Activated naive CD4-positive, alpha-beta T cell treated with anti-CD3 and anti-CD28 coated beads for 36 hours (primary cell): ENCODE data around the gene TNFRSF12A. TPM values are rescaled to one million over a fixed set of nuclear protein-coding genes. Genes with fewer than 3 reads are reported as not detected.

Source experiments
- CTCF ChIA-PET: fragments of 350-600 bp; sonication (Branson Sonifier 250); formaldehyde crosslinking; loops from one replicate; lab custom pipeline; 2021; ENCODE audit warnings: antibody characterized with exemption; lab: Charles Lee
- DNase-seq: peaks from one replicate; pipeline ENCODE4 v3.0.0-alpha.2; 2020
- H3K27ac Mint-ChIP-seq: one replicate; pipeline ENCODE4 v1.8.0; 2021; ENCODE audit warnings: mild to moderate bottlenecking, mixed read lengths
- H3K27me3 Mint-ChIP-seq: one replicate; pipeline ENCODE4 v1.8.0; 2021; ENCODE audit warnings: low read depth, mixed read lengths
- H3K36me3 Mint-ChIP-seq: one replicate; pipeline ENCODE4 v1.8.0; 2021; ENCODE audit warnings: low read depth, mixed read lengths
- H3K4me1 Mint-ChIP-seq: one replicate; pipeline ENCODE4 v1.8.0; 2021; ENCODE audit warnings: low read depth, mixed read lengths
- H3K4me3 Mint-ChIP-seq: one replicate; pipeline ENCODE4 v1.8.0; 2021; ENCODE audit warnings: mild to moderate bottlenecking, moderate library complexity, mixed read lengths
- H3K9me3 Mint-ChIP-seq: one replicate; pipeline ENCODE4 v1.8.0; 2021; ENCODE audit warnings: mixed read lengths
- intact Hi-C: fragments of 100-400 bp; cut with micrococcal nuclease; formaldehyde crosslinking; loops from one replicate; pipeline ENCODE4 v1.15.1; 2023
- total RNA-seq, 2 experiments: library from RNA; stranded (reverse); gene quantifications; one replicate each; pipeline ENCODE4 v1.2.3, GENCODE V29; 2021

The TNFRSF12A gene
- total RNA-seq, 2 experiments from 2014 or later = 0.88 to 0.96 TPM

DNA sequence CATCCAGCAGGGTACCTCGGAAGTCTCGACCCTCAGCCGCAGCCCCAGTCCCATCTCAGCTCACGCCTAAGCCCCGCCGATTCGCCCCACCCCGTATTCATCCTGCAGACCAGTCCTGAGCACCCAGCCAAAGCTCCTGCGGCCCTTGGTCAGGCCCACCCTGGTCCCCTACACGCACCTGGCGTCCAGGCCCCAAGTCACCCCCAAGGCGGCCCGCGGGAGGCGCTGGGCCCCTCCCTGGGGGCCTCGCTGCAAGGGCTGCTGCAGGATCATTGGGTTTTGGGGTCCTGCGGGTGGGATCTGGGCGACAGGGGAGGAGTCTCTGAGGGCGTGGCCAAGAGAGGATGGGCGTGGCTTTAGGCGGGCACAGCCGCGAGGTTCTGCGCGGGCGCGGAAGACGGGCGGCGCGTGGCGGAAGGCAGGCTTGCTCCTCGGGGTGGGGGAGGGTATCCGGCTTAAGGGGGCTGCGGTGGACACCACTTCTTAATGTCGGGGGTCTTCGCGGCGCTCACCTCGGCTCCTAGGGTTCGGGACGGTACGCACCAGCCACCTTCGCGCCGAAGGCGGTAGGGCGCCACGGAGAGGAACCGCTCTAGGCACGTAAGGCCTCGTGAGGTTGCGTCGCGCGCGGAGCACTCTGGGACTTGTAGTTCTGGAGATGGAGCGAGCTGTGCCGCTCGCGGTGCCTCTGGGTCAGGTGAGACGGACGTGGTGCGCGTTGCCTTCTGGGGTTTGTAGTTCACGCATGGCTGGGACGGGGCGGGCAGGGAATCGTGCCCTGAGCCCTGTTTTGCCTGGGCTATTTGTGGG lies 3.7 kb downstream of the TNFRSF12A start, which contains the start of the genes HCFC1R1 and THOC6:
Gene HCFC1R1, minus strand, starts transcription at position 274 of the 810 bp plus-strand sequence. Its CDS starts 1 bp downstream, at position 273.
Gene THOC6, plus strand, starts transcription at position 367 of the 810 bp plus-strand sequence. Its CDS starts 292 bp downstream, at position 659.
- peak; percentile 98 for DNase-seq
- Mint-ChIP-seq H3K27me3 (peaks cover 6% of the 10 kb centered on the region), H3K27ac (peak within 1 kb of the TSS; percentile 98), H3K4me3 (peak within 1 kb of the TSS; percentile 95), H3K4me1 (peaks cover 50% of the 10 kb centered on the region), H3K36me3 (peaks cover 11% of the 10 kb centered on the region), H3K9me3 (no peaks in the 10 kb centered on the region)
- CTCF ChIA-PET = interaction anchor here (1.1 to 17.7 kb wide), 4 partner anchors 8 to 72 kb away, joined by 3 to 310 read pairs (median 35); partner anchors contain the start of gene CLDN9
- intact Hi-C loops = loop anchor here (1.0 to 5.0 kb wide), 9 partner anchors 21 to 977 kb away; partner anchors contain the start of genes CLUAP1, NTHL1, PKMYT1 and SRRM2

GRCh38 chr16:3025032-3026002 lies 5.1 kb downstream of the TNFRSF12A start:
- H3K36me3 Mint-ChIP-seq = peaks cover 11% of the 10 kb centered on the region
- CTCF ChIA-PET = interaction anchor here (8.5 to 17.7 kb wide), 2 partner anchors 6 to 19 kb away, joined by 67 to 310 read pairs; partner anchors contain the start of gene CLDN9
- peaks cover 16% of the 10 kb centered on the region for H3K27me3 Mint-ChIP-seq
- intact Hi-C loops = no loop called here
- no peak for DNase-seq
- no peaks in the 10 kb centered on the region for H3K9me3 Mint-ChIP-seq
- H3K27ac Mint-ChIP-seq = no peak overlapping the region
- H3K4me1 Mint-ChIP-seq = peaks cover 52% of the 10 kb centered on the region
- no peak overlapping the region for H3K4me3 Mint-ChIP-seq

DNA sequence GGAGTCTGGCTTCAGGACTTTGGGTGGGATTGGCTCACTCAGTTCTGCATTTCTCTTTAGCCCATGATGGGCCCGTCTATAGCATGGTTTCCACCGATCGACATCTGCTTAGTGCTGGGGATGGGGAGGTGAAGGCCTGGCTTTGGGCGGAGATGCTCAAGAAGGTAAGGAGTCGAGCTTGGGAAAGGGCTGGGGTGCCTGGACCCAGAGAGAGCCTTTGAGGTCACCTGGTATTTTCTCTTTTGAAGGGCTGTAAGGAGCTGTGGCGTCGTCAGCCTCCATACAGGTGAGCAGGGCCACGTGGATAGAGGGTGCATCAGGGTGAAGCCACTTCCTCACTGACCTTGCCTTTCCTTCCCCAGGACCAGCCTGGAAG lies 5.8 kb downstream of the TNFRSF12A start:
- Mint-ChIP-seq H3K4me3 (no peak overlapping the region), H3K9me3 (no peaks in the 10 kb centered on the region), H3K4me1 (peaks cover 47% of the 10 kb centered on the region), H3K36me3 (peaks cover 11% of the 10 kb centered on the region), H3K27ac (no peak overlapping the region), H3K27me3 (peaks cover 16% of the 10 kb centered on the region)
- CTCF ChIA-PET = interaction anchor here (8.5 to 17.7 kb wide), 2 partner anchors 6 to 20 kb away, joined by 67 to 310 read pairs; partner anchors contain the start of gene CLDN9
- intact Hi-C loops = no loop called here
- no peak for DNase-seq

DNA sequence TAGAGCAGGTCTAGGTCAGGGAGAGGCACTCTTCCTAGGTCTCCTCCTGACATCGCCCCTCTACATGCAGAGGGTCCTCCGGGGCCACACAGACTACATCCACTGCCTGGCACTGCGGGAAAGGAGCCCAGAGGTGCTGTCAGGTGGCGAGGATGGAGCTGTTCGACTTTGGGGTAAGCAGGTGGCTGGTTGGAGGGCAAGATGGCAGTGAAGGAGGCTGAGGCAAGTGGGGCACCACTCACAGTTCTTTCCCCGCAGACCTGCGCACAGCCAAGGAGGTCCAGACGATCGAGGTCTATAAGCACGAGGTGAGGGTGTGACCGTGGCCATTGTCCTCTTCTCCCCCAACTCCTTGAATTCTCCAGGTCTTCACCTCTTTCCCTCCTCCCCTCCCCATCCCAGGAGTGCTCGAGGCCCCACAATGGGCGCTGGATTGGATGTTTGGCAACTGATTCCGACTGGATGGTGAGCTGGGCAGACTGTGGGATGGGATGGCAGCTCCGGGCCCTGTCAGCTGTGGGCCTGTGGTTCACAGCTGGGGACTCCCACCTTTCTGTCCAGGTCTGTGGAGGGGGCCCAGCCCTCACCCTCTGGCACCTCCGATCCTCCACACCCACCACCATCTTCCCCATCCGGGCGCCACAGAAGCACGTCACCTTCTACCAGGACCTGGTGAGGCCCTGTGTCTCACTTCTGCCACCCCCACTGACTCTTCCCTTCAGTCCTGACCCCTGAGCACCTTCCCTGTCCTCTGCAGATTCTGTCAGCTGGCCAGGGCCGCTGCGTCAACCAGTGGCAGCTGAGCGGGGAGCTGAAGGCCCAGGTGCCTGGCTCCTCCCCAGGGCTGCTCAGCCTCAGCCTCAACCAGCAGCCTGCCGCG lies 6.7 kb downstream of the TNFRSF12A start:
- Mint-ChIP-seq H3K9me3 (no peaks in the 10 kb centered on the region), H3K4me3 (no peak overlapping the region), H3K27ac (no peak overlapping the region), H3K27me3 (peaks cover 20% of the 10 kb centered on the region), H3K36me3 (peaks cover 11% of the 10 kb centered on the region), H3K4me1 (peaks cover 39% of the 10 kb centered on the region)
- CTCF ChIA-PET = interaction anchor here (0.9 to 17.7 kb wide), 12 partner anchors 7 to 172 kb away, joined by 3 to 310 read pairs (median 8); partner anchors contain the start of genes BICDL2, CLDN6, CLDN9 and IL32
- intact Hi-C loops = no loop called here
- DNase-seq = no peak

- Mint-ChIP-seq H3K4me3 (no peak overlapping the region), H3K4me1 (peaks cover 33% of the 10 kb centered on the region), H3K36me3 (peaks cover 11% of the 10 kb centered on the region), H3K27ac (no peak overlapping the region), H3K9me3 (no peaks in the 10 kb centered on the region), H3K27me3 (peaks cover 22% of the 10 kb centered on the region)
- CTCF ChIA-PET = interaction anchor here (0.9 to 17.7 kb wide), 15 partner anchors 8 to 171 kb away, joined by 3 to 310 read pairs (median 7); partner anchors contain the start of genes BICDL2, CLDN6, CLDN9 and FLYWCH2
- intact Hi-C loops = no loop called here
- no peak for DNase-seq
Measured at GRCh38 chr16:3027489-3027795, 7.3 kb downstream of the TNFRSF12A start.

GRCh38 chr16:3027983-3028715 lies 8.0 kb downstream of the TNFRSF12A start:
- intact Hi-C loops = loop anchor here (1.0 kb wide), 1 partner anchor 25 kb away; no protein-coding TSS in a partner anchor
- H3K27me3 Mint-ChIP-seq = peaks cover 29% of the 10 kb centered on the region
- CTCF ChIA-PET = interaction anchor here (0.9 to 17.7 kb wide), 18 partner anchors 8 to 145 kb away, joined by 3 to 310 read pairs (median 6); partner anchors contain the start of genes BICDL2, CLDN6, CLDN9 and FLYWCH2
- H3K27ac Mint-ChIP-seq = no peak overlapping the region
- H3K4me3 Mint-ChIP-seq = no peak overlapping the region
- H3K9me3 Mint-ChIP-seq = no peaks in the 10 kb centered on the region
- peak; percentile 90 for DNase-seq
- peaks cover 26% of the 10 kb centered on the region for H3K4me1 Mint-ChIP-seq
- peaks cover 11% of the 10 kb centered on the region for H3K36me3 Mint-ChIP-seq

GRCh38 chr16:3028716-3029319 lies 8.7 kb downstream of the TNFRSF12A start:
- CTCF ChIA-PET = interaction anchor here (1.0 to 17.7 kb wide), 18 partner anchors 7 to 143 kb away, joined by 3 to 310 read pairs (median 8); partner anchors contain the start of genes BICDL2, CLDN6, CLDN9 and HCFC1R1
- no peak overlapping the region for H3K27ac Mint-ChIP-seq
- intact Hi-C loops = loop anchor here (1.0 kb wide), 1 partner anchor 26 kb away; no protein-coding TSS in a partner anchor

DNA sequence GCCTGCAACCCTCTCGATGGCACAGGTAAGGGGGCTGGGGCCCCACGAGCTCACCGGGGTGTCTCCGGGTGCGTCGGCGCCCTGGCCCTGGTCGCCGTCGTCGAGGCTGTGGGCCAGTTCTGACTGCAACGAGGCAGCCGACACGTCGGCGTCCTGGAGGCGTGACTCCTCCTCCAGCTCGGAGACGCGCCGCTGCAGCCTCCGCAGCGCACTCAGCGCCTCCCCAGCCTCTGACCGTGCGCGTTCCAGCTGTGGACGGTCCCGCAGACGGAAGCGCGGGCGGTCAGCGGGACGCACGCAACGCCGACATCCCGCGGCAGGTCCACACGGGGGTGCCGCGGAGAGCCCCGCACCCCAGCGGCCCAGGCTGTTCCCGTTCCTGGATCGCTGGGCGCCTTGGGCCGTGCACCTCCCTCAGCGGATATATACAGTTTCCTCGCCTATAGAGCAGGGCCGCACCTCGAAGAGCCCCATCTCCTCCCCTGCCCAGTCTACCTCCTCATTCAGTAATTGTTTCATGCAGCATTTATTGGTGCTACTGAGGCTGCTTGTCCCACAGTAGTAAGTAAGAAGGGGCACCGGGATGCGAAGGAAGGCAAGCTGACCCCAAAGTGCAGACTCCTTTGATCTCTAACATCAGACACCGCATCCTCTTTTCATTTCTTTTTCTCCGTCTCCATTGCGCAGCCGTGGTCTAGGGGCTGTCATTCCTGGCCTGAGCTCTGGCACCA lies 9.5 kb downstream of the TNFRSF12A start:
- peaks cover 8% of the 10 kb centered on the region for H3K36me3 Mint-ChIP-seq
- no peak overlapping the region for H3K27ac Mint-ChIP-seq
- H3K9me3 Mint-ChIP-seq = no peaks in the 10 kb centered on the region
- intact Hi-C loops = no loop called here
- peaks cover 20% of the 10 kb centered on the region for H3K4me1 Mint-ChIP-seq
- CTCF ChIA-PET = interaction anchor here (0.6 to 17.7 kb wide), 11 partner anchors 8 to 310 kb away, joined by 3 to 310 read pairs (median 13); partner anchors contain the start of genes BICDL2, CLDN6, CLDN9 and HCFC1R1
- H3K27me3 Mint-ChIP-seq = peaks cover 38% of the 10 kb centered on the region
- H3K4me3 Mint-ChIP-seq = peak overlapping the region; percentile 14
- peak; percentile 52 for DNase-seq

More at GRCh38 chr16:3028716-3029319, 8.7 kb downstream of the TNFRSF12A start:
- Mint-ChIP-seq H3K36me3 (peaks cover 11% of the 10 kb centered on the region), H3K27me3 (peaks cover 34% of the 10 kb centered on the region), H3K4me1 (peaks cover 23% of the 10 kb centered on the region), H3K4me3 (no peak overlapping the region), H3K9me3 (no peaks in the 10 kb centered on the region)
- DNase-seq = no peak

- Mint-ChIP-seq H3K9me3 (no peaks in the 10 kb centered on the region), H3K27ac (no peak overlapping the region), H3K27me3 (peaks cover 44% of the 10 kb centered on the region), H3K4me1 (peaks cover 14% of the 10 kb centered on the region), H3K36me3 (peaks cover 8% of the 10 kb centered on the region), H3K4me3 (peak overlapping the region; percentile 2)
- intact Hi-C loops = no loop called here
- CTCF ChIA-PET = interaction anchor here (0.7 to 17.7 kb wide), 18 partner anchors 9 to 1494 kb away, joined by 3 to 310 read pairs (median 12); partner anchors contain the start of genes BICDL2, CLDN6, CLDN9 and HCFC1R1
- DNase-seq = no peak
Measured at GRCh38 chr16:3030222-3031212, 10.3 kb downstream of the TNFRSF12A start.
